ENCODE data around the gene H1-8.

The H1-8 gene

DNA sequence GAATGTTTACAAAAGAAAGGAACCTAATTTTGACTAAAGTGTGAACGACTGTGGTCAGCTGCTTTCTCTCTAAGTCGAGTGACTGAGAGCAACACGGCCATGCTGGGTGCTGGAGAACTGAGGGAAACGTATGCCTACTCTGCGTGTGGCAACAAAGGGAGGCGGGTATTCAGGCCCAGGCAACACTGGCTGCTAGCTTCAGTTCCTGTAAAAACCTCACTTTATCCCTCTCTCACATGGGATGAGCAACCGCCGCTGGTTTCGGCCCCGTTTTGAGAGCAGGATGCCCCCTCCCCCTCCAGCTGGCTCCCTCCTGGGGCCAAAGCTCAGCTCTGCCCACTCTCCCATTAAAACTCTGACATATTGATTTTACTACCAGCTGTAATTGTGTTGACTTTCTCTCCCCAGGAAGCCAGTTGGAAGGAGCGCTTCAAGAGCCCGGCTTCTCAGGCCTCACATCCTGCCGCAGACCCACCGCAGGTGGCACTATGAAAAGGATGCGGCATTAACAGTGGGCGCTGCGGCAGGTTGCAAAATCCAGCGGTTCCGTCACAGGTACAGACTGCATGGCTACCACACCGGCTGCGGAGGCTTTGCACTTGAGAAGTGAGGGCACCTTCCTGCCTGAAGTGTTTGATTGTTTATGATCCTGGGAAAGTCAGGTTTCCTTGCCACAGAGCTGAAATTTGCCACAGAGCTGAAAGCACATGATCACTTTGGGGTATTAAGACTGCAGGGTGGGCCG is 50.8 kb downstream of the H1-8 start:
- peak; percentile 10 for DNase-seq (ENCODE audit: low read depth)

DNA sequence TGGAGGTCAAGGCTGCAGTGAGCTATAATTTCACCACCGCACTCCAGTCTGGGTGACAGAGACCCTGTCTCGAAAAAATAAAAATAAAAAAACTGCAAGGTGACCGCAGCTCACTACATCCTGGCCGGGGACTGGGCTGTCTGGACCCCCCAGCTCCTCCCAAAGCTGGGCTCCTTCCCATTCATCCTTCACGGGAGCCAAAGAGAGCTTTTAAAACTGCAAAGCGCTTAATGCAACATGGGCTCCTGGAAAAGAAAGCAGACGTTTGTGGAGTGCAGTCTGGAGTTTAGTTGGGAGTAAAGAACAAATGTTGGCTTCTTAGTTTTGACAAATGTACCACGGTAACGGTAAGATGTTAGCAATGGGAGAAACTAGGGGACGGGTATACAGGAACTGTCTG is 51.4 kb downstream of the H1-8 start:
- DNase-seq (ENCODE audit: low read depth) = no peak

DNA sequence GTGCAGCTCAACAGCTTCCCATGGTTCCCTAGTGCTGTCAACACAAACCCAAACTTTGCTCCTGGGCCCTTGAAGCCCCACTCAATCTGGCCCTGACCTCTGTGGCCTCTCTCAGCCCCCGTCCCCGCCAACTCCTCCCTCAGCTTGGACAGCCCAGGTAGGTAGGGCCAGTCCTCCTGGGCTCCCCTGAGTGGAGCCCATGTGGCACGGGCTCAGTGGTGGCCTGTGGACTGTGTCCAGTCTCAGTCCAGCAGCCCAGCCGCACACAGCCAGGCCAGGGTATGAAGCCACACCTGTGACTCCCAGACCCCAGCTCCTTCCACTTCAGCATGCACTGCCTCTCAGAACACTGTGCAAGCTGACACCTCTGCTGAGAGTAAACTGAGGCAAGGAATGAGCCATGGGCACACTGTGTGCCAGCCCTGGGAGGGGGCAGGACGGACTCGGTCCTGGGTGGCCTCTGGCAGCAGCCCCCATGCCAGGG is 52.0 kb downstream of the H1-8 start:
- no peak for DNase-seq (ENCODE audit: low read depth)

DNA sequence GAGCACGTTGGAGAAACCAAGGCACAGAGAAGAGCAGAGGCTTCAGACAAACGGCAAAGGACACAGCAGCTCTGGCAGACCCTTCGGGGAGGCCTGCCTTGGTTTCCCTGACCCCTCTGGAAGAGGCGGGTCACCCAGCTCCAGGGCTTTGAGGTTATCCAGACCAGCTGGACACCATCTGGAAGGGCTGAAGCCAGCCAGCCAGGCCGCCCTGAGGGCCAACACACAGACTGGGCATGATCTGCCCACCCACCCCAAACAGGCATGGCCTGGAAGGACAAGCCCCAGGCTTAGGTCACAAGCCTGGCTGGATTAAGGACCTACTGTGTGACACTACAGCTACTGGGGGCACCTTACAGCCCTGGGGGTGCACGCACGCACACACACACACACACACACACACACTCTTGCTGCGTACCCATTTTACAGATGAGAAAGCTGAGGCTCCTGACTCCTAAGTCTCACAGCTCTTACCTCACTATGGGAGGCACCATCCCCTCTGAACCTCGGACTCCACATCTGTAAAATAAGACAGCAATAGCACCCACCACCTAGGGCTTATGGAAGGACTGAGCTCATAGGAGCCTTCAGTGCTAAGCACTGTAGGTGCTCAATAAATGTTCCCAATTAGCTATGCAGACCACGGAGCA is 52.7 kb downstream of the H1-8 start:
- no peak for DNase-seq (ENCODE audit: low read depth)

DNA sequence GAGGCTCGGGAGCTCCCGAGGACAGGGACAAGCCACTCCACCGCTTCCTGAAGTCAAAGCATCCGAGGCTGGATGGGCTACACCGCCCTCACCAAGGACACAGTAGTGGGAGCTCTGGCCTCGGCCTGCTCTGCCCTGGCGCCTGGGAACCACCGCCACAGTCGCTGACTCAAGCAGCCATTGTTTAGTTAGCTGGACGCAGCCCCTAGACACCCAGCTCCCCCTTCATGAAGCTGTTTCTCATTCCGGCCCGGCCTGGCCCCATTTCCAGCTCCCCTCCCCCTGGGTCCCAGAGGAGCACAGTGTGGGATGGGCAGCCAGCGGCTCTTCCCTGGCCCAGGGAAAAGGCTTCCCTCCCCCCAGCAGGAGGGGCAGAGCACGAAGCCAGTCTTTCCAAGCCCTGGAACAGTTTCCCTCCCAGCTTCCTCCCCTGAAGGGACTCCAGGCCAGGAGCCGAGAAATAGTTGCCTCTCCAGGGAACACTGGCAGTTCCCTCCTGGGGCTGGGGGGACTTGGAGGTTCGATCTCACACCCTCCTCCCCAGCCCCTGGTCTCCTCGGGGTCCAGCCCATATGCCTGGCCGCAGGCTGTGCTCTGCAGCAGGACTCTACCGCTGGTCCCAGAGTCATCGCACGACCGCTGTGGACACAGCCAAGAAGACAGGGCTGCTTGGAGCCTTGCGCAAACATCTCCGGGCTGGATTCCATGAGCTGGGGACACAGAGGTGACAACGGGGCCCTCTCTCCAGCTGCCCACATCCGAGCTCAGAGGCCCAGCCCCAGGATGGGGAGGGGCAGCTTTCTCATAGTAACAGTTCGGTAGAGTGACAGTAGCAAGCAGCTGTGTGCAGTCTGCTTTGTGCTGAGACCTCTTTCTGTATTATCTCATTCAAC is 53.5 kb downstream of the H1-8 start:
- DNase-seq (ENCODE audit: low read depth) = no peak

DNA sequence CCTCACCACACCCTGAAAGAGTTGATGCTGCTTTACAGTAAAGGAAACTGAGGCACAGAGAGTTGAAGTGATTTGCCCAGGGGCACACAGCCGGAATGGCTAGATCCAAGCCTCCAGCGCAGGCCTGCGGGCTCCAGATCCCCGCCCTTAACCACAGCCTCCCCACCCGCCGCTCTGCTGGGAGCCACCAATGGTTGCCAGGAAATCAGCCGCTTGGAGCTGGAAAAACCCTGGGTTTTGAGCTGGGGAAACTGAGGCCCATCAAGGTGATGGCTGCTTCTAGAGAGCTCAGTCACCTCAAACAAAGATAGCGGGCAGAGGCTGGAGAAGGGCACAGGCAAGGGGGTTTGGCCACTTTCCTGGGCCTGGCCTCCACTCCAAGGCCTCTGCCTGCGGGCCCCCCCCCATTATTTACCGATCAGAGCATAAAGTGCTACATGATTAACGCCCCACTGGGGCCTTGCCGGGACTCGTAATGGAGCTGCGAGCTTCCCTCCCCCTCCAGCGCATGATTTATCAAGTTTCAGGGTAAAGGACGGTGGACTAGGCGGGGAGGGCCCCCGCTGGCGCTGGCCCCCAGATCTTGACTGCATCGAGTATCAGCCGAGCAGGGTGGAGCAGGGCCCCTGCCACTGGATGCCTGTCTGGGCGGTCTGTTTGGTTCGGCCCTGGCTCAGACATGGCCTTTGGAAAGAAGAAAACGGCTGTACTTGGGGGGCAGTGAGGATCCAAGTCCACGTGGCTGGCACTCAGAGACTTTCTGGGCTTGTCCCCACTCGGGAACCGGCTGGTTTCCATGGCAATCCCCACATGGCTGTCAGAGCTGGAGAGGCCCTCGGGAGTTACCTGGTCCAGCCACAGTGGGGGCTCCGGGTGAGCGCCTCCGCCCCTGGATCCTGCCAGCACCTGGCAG is 54.4 kb downstream of the H1-8 start:
- no peak for DNase-seq (ENCODE audit: low read depth)

DNA sequence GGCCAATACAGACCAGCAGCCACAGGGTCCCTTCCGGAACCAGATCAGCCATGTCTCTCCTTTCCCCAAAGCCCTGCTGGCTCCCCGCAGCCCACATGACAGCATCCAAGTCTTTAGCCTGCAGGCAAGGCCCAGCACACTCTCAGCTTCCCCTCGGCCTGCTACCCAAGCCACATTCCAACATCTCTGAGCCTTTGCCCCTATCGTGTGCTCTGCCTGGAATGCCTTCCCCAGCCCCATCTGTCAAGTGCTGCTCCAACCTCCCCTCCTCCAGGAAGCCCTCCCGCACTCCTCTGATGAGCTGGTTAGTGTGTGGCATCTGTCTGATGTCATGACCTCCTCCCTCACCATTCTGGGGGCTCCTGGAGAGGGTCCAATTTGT is 55.0 kb downstream of the H1-8 start:
- no peak for DNase-seq (ENCODE audit: low read depth)

DNA sequence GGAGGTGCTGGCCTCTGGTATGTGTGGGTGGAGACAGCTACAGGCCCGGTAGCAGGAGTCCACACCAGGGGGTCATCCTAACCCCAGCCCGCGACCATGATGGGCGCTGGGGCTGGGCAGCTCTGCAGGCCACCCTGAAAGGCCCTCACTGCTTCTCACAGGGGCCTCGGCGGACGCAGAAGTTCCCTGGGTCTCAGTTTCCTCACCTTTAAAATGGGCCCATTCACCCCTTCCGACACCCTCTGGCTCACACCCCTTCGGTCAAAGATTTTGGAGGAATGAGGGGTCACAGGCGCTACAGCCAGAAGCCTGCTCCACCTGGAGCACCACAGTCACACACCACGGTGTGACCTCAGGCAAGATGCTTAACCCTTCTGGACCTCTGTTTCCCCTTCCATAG is 55.5 kb downstream of the H1-8 start:
- no peak for DNase-seq (ENCODE audit: low read depth)

DNA sequence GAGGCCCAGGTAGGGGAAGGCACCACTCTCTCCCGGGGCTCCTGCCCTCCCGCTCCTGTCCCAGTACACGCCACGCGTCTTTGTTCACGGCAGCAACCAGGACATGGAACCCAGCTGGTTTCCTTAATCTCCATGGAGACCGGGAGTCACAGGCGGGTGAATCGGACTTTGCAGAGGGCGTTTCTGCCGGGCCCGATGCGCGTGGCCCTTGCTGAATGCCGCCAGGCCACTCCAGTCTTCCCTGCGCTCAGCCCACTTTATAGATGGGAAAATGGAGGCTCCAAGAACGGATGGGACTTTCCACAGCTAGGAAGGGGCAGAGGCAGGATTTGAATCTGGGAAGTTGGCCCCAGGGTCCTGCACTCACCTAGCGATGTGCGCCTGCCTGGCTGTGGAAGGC is 56.1 kb downstream of the H1-8 start:
- DNase-seq (ENCODE audit: low read depth) = no peak

DNA sequence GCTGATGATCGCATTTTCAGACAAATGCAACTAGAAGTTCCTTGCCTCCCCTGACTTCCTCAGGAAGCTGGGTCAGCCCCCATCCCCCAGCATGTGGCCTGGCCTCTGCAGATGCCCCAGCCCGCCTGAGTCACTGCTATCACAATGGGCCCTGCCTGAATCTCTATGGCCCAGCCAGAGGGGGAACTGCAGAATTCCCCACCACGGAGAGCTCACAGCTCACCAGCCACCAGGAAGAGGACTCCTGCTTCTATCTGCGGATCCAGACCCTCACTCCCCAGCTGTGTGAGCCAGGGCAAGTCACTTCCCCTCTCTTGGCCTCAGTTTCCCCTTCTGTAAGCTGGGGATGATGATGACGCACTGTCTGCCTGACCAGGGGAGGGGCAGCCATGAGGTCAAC is 56.6 kb downstream of the H1-8 start:
- no peak for DNase-seq (ENCODE audit: low read depth)

DNA sequence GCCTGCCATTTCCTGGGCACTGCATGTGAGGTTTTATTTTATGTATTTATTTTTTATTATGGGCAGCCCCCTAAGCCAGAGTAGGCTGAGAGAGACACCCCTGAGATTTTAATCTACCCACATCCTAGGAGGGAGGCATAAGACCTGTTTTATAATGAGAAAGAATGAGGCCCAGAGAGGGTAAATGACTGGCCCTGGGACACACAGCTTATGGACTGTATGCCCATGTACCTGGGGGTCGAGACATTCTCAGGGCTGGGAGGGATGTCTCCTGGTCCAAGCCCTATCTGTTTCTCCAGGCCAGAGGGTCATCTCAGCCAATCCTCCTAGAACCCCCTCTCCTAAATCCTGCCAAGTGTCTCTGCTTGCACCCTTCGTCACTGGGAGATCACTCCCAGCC is 57.4 kb downstream of the H1-8 start:
- DNase-seq (ENCODE audit: low read depth) = no peak
